ENCODE data around the gene NCKAP5. TPM values are rescaled to one million over a fixed set of nuclear protein-coding genes. Genes with fewer than 3 reads are reported as not detected.

NCKAP5 gene
- total and polyA plus RNA-seq, 9 of the 15 experiments (the other 6 are each of a cell fraction or from before 2014, with no cell fraction given) = not detected

DNA sequence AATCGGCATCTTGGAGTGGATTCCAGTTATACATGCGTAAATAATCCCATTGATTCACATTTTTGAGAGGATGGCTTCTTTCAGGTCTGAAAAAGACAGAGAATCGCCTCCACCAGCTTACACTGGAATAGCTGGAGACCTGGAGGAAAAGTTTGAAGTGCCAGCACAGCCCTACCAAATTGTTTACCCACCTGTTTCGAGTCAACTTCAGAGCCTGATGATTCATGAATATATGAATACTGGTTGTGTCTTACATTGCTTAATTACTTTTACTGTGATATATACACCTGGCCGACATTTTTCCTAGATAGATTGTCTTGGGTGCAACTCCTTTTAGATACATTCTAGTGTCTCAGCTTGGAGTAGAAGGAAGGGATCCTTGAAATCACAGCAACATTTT, 335 bp upstream of the NCKAP5 start:
- no peak overlapping the region for H2AFZ ChIP-seq (ENCODE audit: low read depth, low read length)
- DNase-seq (ENCODE audit: extremely low read depth in 1 of 4, low spot score in 3 of 4) = no peak
- intact Hi-C loops (cut with micrococcal nuclease) = loop anchor here (10.0 kb wide), 1 partner anchor 276 kb away; no protein-coding TSS in a partner anchor
- no peak for ATAC-seq
- no peak for TF ChIP-seq IRF2 (CRISPR knock-in tag; IDR thresholded peaks at IDR 0.05)
- TF ChIP-seq, protein P1, sequence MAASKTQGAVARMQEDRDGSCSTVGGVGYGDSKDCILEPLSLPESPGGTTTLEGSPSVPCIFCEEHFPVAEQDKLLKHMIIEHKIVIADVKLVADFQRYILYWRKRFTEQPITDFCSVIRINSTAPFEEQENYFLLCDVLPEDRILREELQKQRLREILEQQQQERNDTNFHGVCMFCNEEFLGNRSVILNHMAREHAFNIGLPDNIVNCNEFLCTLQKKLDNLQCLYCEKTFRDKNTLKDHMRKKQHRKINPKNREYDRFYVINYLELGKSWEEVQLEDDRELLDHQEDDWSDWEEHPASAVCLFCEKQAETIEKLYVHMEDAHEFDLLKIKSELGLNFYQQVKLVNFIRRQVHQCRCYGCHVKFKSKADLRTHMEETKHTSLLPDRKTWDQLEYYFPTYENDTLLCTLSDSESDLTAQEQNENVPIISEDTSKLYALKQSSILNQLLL (CRISPR knock-in tag; IDR thresholded peaks at IDR 0.05; ENCODE audit: borderline replicate concordance) = no peak
- no peaks in the 10 kb centered on the region for H3K9me1 ChIP-seq (ENCODE audit: control insufficient read depth, insufficient read depth, low read length)
- ChIA-PET CTCF (ENCODE audit: low intra/inter-chr PET ratio) (no interaction called here), POLR2A (no interaction called here)
- WGBS (ENCODE audit: insufficient coverage, low coverage, missing lambda C conversion rate) = 0% methylated on average over 5 of the region's 5 CpGs
- no TSS peak for BruUV-seq (replicated peaks)
- in situ Hi-C loops (cut with MboI) = no loop called here
- no peaks in the 10 kb centered on the region for H3K4me1 ChIP-seq (replicated peaks in 1 of 2; ENCODE audit: control insufficient read depth in 2 of 2, insufficient read depth in 2 of 2, low read length in 2 of 2)
- no peaks in the 10 kb centered on the region for H3K27me3 ChIP-seq (ENCODE audit: control insufficient read depth in 2 of 2, insufficient read depth in 2 of 2, low read length in 2 of 2)
- no peak overlapping the region for H3K4me3 ChIP-seq
- no peak overlapping the region for H3K9ac ChIP-seq (ENCODE audit: insufficient read depth in 1 of 2, low read depth in 2 of 2, low read length in 2 of 2)
- H4K20me1 ChIP-seq (replicated peaks; ENCODE audit: control insufficient read depth, insufficient read depth, low read length) = no peaks in the 10 kb centered on the region
- no peak overlapping the region for H3K27ac ChIP-seq (ENCODE audit: extremely low read depth, low read depth, low read length)
- H3K9me3 ChIP-seq (replicated peaks; ENCODE audit: control insufficient read depth, insufficient read depth, low read depth, low read length) = no peaks in the 10 kb centered on the region
- H3K79me2 ChIP-seq (ENCODE audit: control insufficient read depth, insufficient read depth, low read length) = no peaks in the 10 kb centered on the region
- no peaks in the 10 kb centered on the region for H3K36me3 ChIP-seq (ENCODE audit: control insufficient read depth, insufficient read depth, low read length)
- no peak overlapping the region for H3K4me2 ChIP-seq (ENCODE audit: insufficient read depth, low read length)
- no peak for FAIRE-seq

- in situ Hi-C loops (cut with MboI) (no loop called here), intact Hi-C loops (cut with micrococcal nuclease) (loop anchor here (10.0 kb wide), 1 partner anchor 282 kb away; no protein-coding TSS in a partner anchor)
- no peaks in the 10 kb centered on the region for H3K36me3 ChIP-seq (ENCODE audit: control insufficient read depth, insufficient read depth, low read length)
- BruUV-seq (replicated peaks) = no TSS peak
- FAIRE-seq = no peak
- no peaks in the 10 kb centered on the region for H3K9me1 ChIP-seq (ENCODE audit: control insufficient read depth, insufficient read depth, low read length)
- 2% methylated on average over 4 of the region's 4 CpGs for WGBS (ENCODE audit: insufficient coverage, low coverage, missing lambda C conversion rate)
- ChIA-PET POLR2A (no interaction called here), CTCF (ENCODE audit: low intra/inter-chr PET ratio) (no interaction called here)
- no peaks in the 10 kb centered on the region for H3K9me3 ChIP-seq (replicated peaks; ENCODE audit: control insufficient read depth, insufficient read depth, low read depth, low read length)
- DNase-seq (ENCODE audit: extremely low read depth in 1 of 4, low spot score in 3 of 4) = no peak
- no peaks in the 10 kb centered on the region for H3K4me1 ChIP-seq (replicated peaks in 1 of 2; ENCODE audit: control insufficient read depth in 2 of 2, insufficient read depth in 2 of 2, low read length in 2 of 2)
- no peak overlapping the region for H3K4me2 ChIP-seq (ENCODE audit: insufficient read depth, low read length)
- no peak overlapping the region for H3K4me3 ChIP-seq
- H3K27me3 ChIP-seq (ENCODE audit: control insufficient read depth in 2 of 2, insufficient read depth in 2 of 2, low read length in 2 of 2) = no peaks in the 10 kb centered on the region
- no peak for ATAC-seq
- no peak overlapping the region for H3K9ac ChIP-seq (ENCODE audit: insufficient read depth in 1 of 2, low read depth in 2 of 2, low read length in 2 of 2)
- H2AFZ ChIP-seq (ENCODE audit: low read depth, low read length) = no peak overlapping the region
- no peaks in the 10 kb centered on the region for H3K79me2 ChIP-seq (ENCODE audit: control insufficient read depth, insufficient read depth, low read length)
- no peak overlapping the region for H3K27ac ChIP-seq (ENCODE audit: extremely low read depth, low read depth, low read length)
- H4K20me1 ChIP-seq (replicated peaks; ENCODE audit: control insufficient read depth, insufficient read depth, low read length) = no peaks in the 10 kb centered on the region
- no peak for TF ChIP-seq SFPQ (IDR thresholded peaks at IDR 0.05; ENCODE audit: low read depth, low read length)
- TF ChIP-seq, protein P2, sequence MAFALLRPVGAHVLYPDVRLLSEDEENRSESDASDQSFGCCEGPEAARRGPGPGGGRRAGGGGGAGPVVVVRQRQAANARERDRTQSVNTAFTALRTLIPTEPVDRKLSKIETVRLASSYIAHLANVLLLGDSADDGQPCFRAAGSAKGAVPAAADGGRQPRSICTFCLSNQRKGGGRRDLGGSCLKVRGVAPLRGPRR (CRISPR knock-in tag; IDR thresholded peaks at IDR 0.05) = no peak
- no peak for TF ChIP-seq NFE2 (IDR thresholded peaks at IDR 0.05; ENCODE audit: low read depth)
- no peak for TF ChIP-seq U2AF2 (optimal IDR thresholded peaks at IDR 0.05; ENCODE audit: low read depth, low read length)
- no peak for TF ChIP-seq ZNF766 (CRISPR knock-in tag; conservative IDR thresholded peaks at IDR 0.05)
- no peak for TF ChIP-seq ZBTB7A (IDR thresholded peaks at IDR 0.05; ENCODE audit: borderline replicate concordance, control insufficient read depth, low read depth, low read length)
- no peak for TF ChIP-seq SRSF7 (optimal IDR thresholded peaks at IDR 0.05; ENCODE audit: low read depth, low read length)
- no peak for TF ChIP-seq U2AF1 (optimal IDR thresholded peaks at IDR 0.05; ENCODE audit: low read depth, low read length)
- no peak for TF ChIP-seq ZFX (CRISPR knock-in tag; IDR thresholded peaks at IDR 0.05)
- TF ChIP-seq NONO (IDR thresholded peaks at IDR 0.05; ENCODE audit: low read depth in 2 of 2, low read length in 1 of 2) = no peak
- TF ChIP-seq TCF3 (CRISPR knock-in tag; IDR thresholded peaks at IDR 0.05) = no peak
Measured at GRCh38 chr2:133562558-133562957, 5.7 kb downstream of the NCKAP5 start.

Data from K562 (cell line).